ENCODE measurements around the gene PAQR3. TPM values are rescaled to one million over a fixed set of nuclear protein-coding genes. Genes with fewer than 3 reads are reported as not detected.

Gene PAQR3
- total and polyA plus RNA-seq, 2 experiments from 2014 or later: 15.9 to 36.3 TPM

GRCh38 chr4:78926826-78927225 is 12.4 kb downstream of the PAQR3 start:
- TF ChIP-seq ZNF331 (CRISPR knock-in tag; IDR thresholded peaks at IDR 0.05; ENCODE audit: low read depth) (no peak), EZH2phosphoT487 (IDR thresholded peaks at IDR 0.05; ENCODE audit: unreplicated experiment) (no peak)
- Histone ChIP-seq H3K36me3 (ENCODE audit: insufficient read depth) (peaks cover 13% of the 10 kb centered on the region; the same call in 1 of the 2 replicates), H3K27ac (ENCODE audit: low read depth) (no peak overlapping the region), H3K9me2 (ENCODE audit: insufficient read depth) (no peaks in the 10 kb centered on the region), H4K20me1 (replicated peaks; ENCODE audit: insufficient read depth) (no peaks in the 10 kb centered on the region; the same call in 1 of the 2 replicates), H3F3A (replicated peaks; ENCODE audit: low read depth) (no peaks in the 10 kb centered on the region), H3K4me1 (ENCODE audit: insufficient read depth) (no peaks in the 10 kb centered on the region), H3K4me2 (no peak overlapping the region), H3K4me3 (no peak overlapping the region), H2AFZ (no peak overlapping the region), H3K79me2 (replicated peaks; ENCODE audit: insufficient read depth) (no peaks in the 10 kb centered on the region), H3K27me3 (ENCODE audit: insufficient read depth) (no peaks in the 10 kb centered on the region)
- H3K27ac Mint-ChIP-seq: no peak overlapping the region
- no peaks in the 10 kb centered on the region for H3K4me1 Mint-ChIP-seq
- H3K9me3 Mint-ChIP-seq: no peaks in the 10 kb centered on the region
- H3K27me3 Mint-ChIP-seq (ENCODE audit: insufficient read depth, low read depth, poor library complexity): no peaks in the 10 kb centered on the region
- no peak for DNase-seq (ENCODE audit: low spot score)
- peaks cover 19% of the 10 kb centered on the region; the same call in 2 of the 3 replicates for H3K36me3 Mint-ChIP-seq (ENCODE audit: low read depth)
- H3K4me3 Mint-ChIP-seq: no peak overlapping the region
- no peak for ATAC-seq

- H3K27me3 ChIP-seq (ENCODE audit: insufficient read depth): no peaks in the 10 kb centered on the region
- H3K9me2 ChIP-seq (ENCODE audit: insufficient read depth): no peaks in the 10 kb centered on the region
- Mint-ChIP-seq H3K27me3 (ENCODE audit: insufficient read depth, low read depth, poor library complexity) (no peaks in the 10 kb centered on the region), H3K36me3 (ENCODE audit: low read depth) (peaks cover 11% of the 10 kb centered on the region; the same call in 2 of the 3 replicates), H3K4me1 (no peaks in the 10 kb centered on the region), H3K9me3 (no peaks in the 10 kb centered on the region), H3K4me3 (no peak overlapping the region), H3K27ac (no peak overlapping the region)
- DNase-seq (ENCODE audit: low spot score): no peak
- H3K4me2 ChIP-seq: no peak overlapping the region
- no peaks in the 10 kb centered on the region for H3F3A ChIP-seq (replicated peaks; ENCODE audit: low read depth)
- H2AFZ ChIP-seq: no peak overlapping the region
- H3K27ac ChIP-seq (ENCODE audit: low read depth): no peak overlapping the region
- H3K36me3 ChIP-seq (ENCODE audit: insufficient read depth): peaks cover 4% of the 10 kb centered on the region; the same call in 1 of the 2 replicates
- no peaks in the 10 kb centered on the region for H3K4me1 ChIP-seq (ENCODE audit: insufficient read depth)
- ATAC-seq: no peak
- H3K4me3 ChIP-seq: no peak overlapping the region
- no peaks in the 10 kb centered on the region; the same call in 1 of the 2 replicates for H4K20me1 ChIP-seq (replicated peaks; ENCODE audit: insufficient read depth)
- H3K79me2 ChIP-seq (replicated peaks; ENCODE audit: insufficient read depth): no peaks in the 10 kb centered on the region
- no peak for TF ChIP-seq JUNB (IDR thresholded peaks at IDR 0.05; ENCODE audit: unreplicated experiment)
- no peak; a peak in 1 of 4 replicates for TF ChIP-seq CTCF (conservative IDR thresholded peaks at IDR 0.05; ENCODE audit: low read depth in 2 of 2)
- TF ChIP-seq ZNF114 (CRISPR knock-in tag; IDR thresholded peaks at IDR 0.05): no peak
- TF ChIP-seq EZH2 (IDR thresholded peaks at IDR 0.05; ENCODE audit: low read depth, unreplicated experiment): no peak
- no peak for TF ChIP-seq STAT1 (IDR thresholded peaks at IDR 0.05; ENCODE audit: unreplicated experiment)
- no peak for TF ChIP-seq NANOG (IDR thresholded peaks at IDR 0.05; ENCODE audit: borderline replicate concordance)
- no peak for TF ChIP-seq ZNF331 (CRISPR knock-in tag; IDR thresholded peaks at IDR 0.05; ENCODE audit: low read depth)
- TF ChIP-seq ZNF462 (CRISPR knock-in tag; IDR thresholded peaks at IDR 0.05): no peak
- no peak for TF ChIP-seq CREB1 (CRISPR knock-in tag; IDR thresholded peaks at IDR 0.05; ENCODE audit: low read depth)
- no peak for TF ChIP-seq EZH2phosphoT487 (IDR thresholded peaks at IDR 0.05; ENCODE audit: unreplicated experiment)
- TF ChIP-seq POLR2AphosphoS5 (IDR thresholded peaks at IDR 0.05; ENCODE audit: low read depth): no peak
- no peak for TF ChIP-seq ETS1 (IDR thresholded peaks at IDR 0.05)
These were observed 15.6 kb downstream of the PAQR3 start for GRCh38 chr4:78923464-78924312.

Data from GM23338 (cell line).